Measurements from ENCODE around the gene ST3GAL4. TPM values are rescaled to one million over a fixed set of nuclear protein-coding genes. Genes with fewer than 3 reads are reported as not detected.
"Not testable (repeated sequence)": the region's sequence is repeated elsewhere in the genome, so short reads cannot be mapped to it uniquely, and the experiment has no call there.

The ST3GAL4 gene
- total and polyA plus RNA-seq, 10 of the 15 experiments (the other 5 are each of a cell fraction or from before 2014, with no cell fraction given): 3.8 to 8.1 (median 6.5) TPM; not detected in 2

- H3K79me2 ChIP-seq (ENCODE audit: control insufficient read depth, insufficient read depth, low read length); intact Hi-C loops (cut with micrococcal nuclease; ENCODE audit: unreplicated experiment); H3K9ac ChIP-seq (ENCODE audit: control insufficient read depth, insufficient read depth, low read length); POLR2A ChIA-PET; in situ Hi-C loops (cut with MboI); RAD21 ChIA-PET (ENCODE audit: unreplicated experiment); ATAC-seq; H3K9me3 ChIP-seq (replicated peaks; ENCODE audit: control insufficient read depth, insufficient read depth, low read length); H3K4me2 ChIP-seq (ENCODE audit: control insufficient read depth, insufficient read depth); CTCF ChIA-PET; H3K36me3 ChIP-seq (ENCODE audit: control insufficient read depth in 2 of 2, insufficient read depth in 2 of 2, low read length in 1 of 2); H3K4me1 ChIP-seq (ENCODE audit: control insufficient read depth, insufficient read depth, low read length); BruUV-seq (replicated peaks); H3K27me3 ChIP-seq (replicated peaks in 1 of 2; ENCODE audit: control insufficient read depth in 2 of 2, insufficient read depth in 2 of 2, low read length in 1 of 2); SMC1A ChIA-PET (ENCODE audit: uncharacterized antibody, unreplicated experiment); DNase-seq (ENCODE audit: low read depth, low spot score); H3K4me3 ChIP-seq; H3K27ac ChIP-seq (ENCODE audit: control insufficient read depth, insufficient read depth); H2AFZ ChIP-seq (ENCODE audit: control insufficient read depth, low read depth, low read length); H4K20me1 ChIP-seq (ENCODE audit: control insufficient read depth, insufficient read depth): not testable (repeated sequence)
- 49% methylated on average over 12 of the region's 14 CpGs for WGBS (ENCODE audit: insufficient coverage, insufficient replicate concordance, low lambda C conversion rate, missing lambda C conversion rate)
- FAIRE-seq: peak; percentile 62
Measured at GRCh38 chr11:126366823-126367654, 11.6 kb downstream of the ST3GAL4 start.

- H4K20me1 ChIP-seq (ENCODE audit: control insufficient read depth, insufficient read depth); BruUV-seq (replicated peaks); FAIRE-seq; H3K36me3 ChIP-seq (ENCODE audit: control insufficient read depth in 2 of 2, insufficient read depth in 2 of 2, low read length in 1 of 2); H3K27me3 ChIP-seq (replicated peaks in 1 of 2; ENCODE audit: control insufficient read depth in 2 of 2, insufficient read depth in 2 of 2, low read length in 1 of 2); H3K9me3 ChIP-seq (replicated peaks; ENCODE audit: control insufficient read depth, insufficient read depth, low read length); H3K79me2 ChIP-seq (ENCODE audit: control insufficient read depth, insufficient read depth, low read length); CTCF ChIA-PET; ATAC-seq; RAD21 ChIA-PET (ENCODE audit: unreplicated experiment); H3K4me3 ChIP-seq; POLR2A ChIA-PET; H3K9ac ChIP-seq (ENCODE audit: control insufficient read depth, insufficient read depth, low read length); in situ Hi-C loops (cut with MboI); H3K27ac ChIP-seq (ENCODE audit: control insufficient read depth, insufficient read depth); H3K4me2 ChIP-seq (ENCODE audit: control insufficient read depth, insufficient read depth); intact Hi-C loops (cut with micrococcal nuclease; ENCODE audit: unreplicated experiment); SMC1A ChIA-PET (ENCODE audit: uncharacterized antibody, unreplicated experiment); DNase-seq (ENCODE audit: low read depth, low spot score); H3K4me1 ChIP-seq (ENCODE audit: control insufficient read depth, insufficient read depth, low read length); H2AFZ ChIP-seq (ENCODE audit: control insufficient read depth, low read depth, low read length): not testable (repeated sequence)
- 81% methylated on average over 5 of the region's 5 CpGs for WGBS (ENCODE audit: insufficient coverage, insufficient replicate concordance, low lambda C conversion rate, missing lambda C conversion rate)
Measured at GRCh38 chr11:126367806-126368205, 12.3 kb downstream of the ST3GAL4 start.

GRCh38 chr11:126368336-126369119 is 13.0 kb downstream of the ST3GAL4 start:
- intact Hi-C loops (cut with micrococcal nuclease; ENCODE audit: unreplicated experiment); H3K36me3 ChIP-seq (ENCODE audit: control insufficient read depth in 2 of 2, insufficient read depth in 2 of 2, low read length in 1 of 2); SMC1A ChIA-PET (ENCODE audit: uncharacterized antibody, unreplicated experiment); H3K9ac ChIP-seq (ENCODE audit: control insufficient read depth, insufficient read depth, low read length); FAIRE-seq; RAD21 ChIA-PET (ENCODE audit: unreplicated experiment); BruUV-seq (replicated peaks); in situ Hi-C loops (cut with MboI); H3K79me2 ChIP-seq (ENCODE audit: control insufficient read depth, insufficient read depth, low read length); H2AFZ ChIP-seq (ENCODE audit: control insufficient read depth, low read depth, low read length); H3K27ac ChIP-seq (ENCODE audit: control insufficient read depth, insufficient read depth); H3K9me3 ChIP-seq (replicated peaks; ENCODE audit: control insufficient read depth, insufficient read depth, low read length); H3K4me2 ChIP-seq (ENCODE audit: control insufficient read depth, insufficient read depth); DNase-seq (ENCODE audit: low read depth, low spot score); H3K4me1 ChIP-seq (ENCODE audit: control insufficient read depth, insufficient read depth, low read length); CTCF ChIA-PET; H3K27me3 ChIP-seq (replicated peaks in 1 of 2; ENCODE audit: control insufficient read depth in 2 of 2, insufficient read depth in 2 of 2, low read length in 1 of 2); H3K4me3 ChIP-seq; H4K20me1 ChIP-seq (ENCODE audit: control insufficient read depth, insufficient read depth); POLR2A ChIA-PET: not testable (repeated sequence)
- peak; percentile 35; the same call in 2 of the 3 replicates for ATAC-seq
- whole genome bisulfite sequencing (ENCODE audit: insufficient coverage, insufficient replicate concordance, low lambda C conversion rate, missing lambda C conversion rate): 34% methylated on average over 10 of the region's 11 CpGs

Measured in GM12878 (cell line).